Neutrophil (primary cell): ENCODE results near the gene C1QTNF5.

Experiments used
- H3K27ac ChIP-seq: fragments of 200-600 bp; sonication (generic); 2 replicates; pipeline ENCODE4 v1.5.1; 2016; ENCODE audit warnings: mild to moderate bottlenecking, moderate library complexity
- H3K27me3 ChIP-seq: fragments of 200-600 bp; sonication (generic); 2 replicates; pipeline ENCODE4 v1.6.0; 2016; ENCODE audit warnings: mild to moderate bottlenecking
- H3K36me3 ChIP-seq: fragments of 200-600 bp; sonication (generic); 2 replicates; pipeline ENCODE4 v1.5.1; 2017
- H3K4me1 ChIP-seq, 2 experiments: fragments of 200-600 bp in 1 of 2; sonication (generic) in 1 of 2; 1 replicate in 1 of 2; 2 replicates in 1 of 2; pipeline versions ENCODE4 v1.5.1 to v1.6.1; 2013 to 2016; ENCODE audit warnings: low read depth in 1 of 2, low read length in 1 of 2, mild to moderate bottlenecking in 1 of 2, moderate library complexity in 1 of 2; ENCODE audit not compliant: control insufficient read depth in 1 of 2, insufficient read depth in 1 of 2
- H3K4me3 ChIP-seq, 2 experiments: fragments of 200-600 bp in 1 of 2; sonication (generic) in 1 of 2; 1 replicate in 1 of 2; 2 replicates in 1 of 2; pipeline ENCODE4 v1.5.1; 2013 to 2016; ENCODE audit warnings: low read depth in 1 of 2, low read length in 1 of 2, mild to moderate bottlenecking in 1 of 2, moderate library complexity in 1 of 2
- H3K9me3 ChIP-seq: fragments of 200-600 bp; sonication (generic); 2 replicates; pipeline ENCODE4 v1.5.1; 2016
- TF ChIP-seq, protein P1 (sequence below): fragments of 200-600 bp; sonication (generic); IDR thresholded peaks from 2 replicates; pipeline ENCODE4 v1.5.1; 2016; ENCODE audit warnings: antibody characterized with exemption

Gene C1QTNF5

DNA sequence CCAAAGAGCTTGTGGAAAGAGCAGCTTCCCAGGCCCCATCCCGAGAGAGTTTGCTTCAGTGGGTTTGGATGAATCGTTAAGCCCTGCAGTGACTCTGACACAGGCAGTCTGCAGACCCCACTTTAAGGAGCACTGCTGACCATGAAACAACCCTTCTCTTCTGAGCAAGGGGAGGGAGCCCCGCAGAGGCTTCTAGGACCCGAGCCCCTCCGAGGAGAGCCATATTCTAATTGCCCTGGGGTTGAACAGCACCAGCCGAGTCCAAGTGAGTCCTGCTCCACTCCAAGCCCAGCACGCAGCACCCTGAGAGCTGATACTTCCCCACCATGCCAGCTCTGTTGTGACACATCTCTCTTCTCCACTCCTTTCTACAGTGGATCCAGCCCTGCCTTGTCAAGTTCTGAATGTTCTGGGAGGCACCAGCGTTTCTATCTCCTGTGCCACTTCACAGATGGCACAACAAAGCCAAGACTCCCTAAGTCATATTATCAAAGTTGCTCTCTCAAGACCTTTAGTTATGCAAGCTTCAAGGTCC lies 30.5 kb upstream of the C1QTNF5 start:
- no peaks in the 10 kb centered on the region for H3K36me3 ChIP-seq
- TF ChIP-seq, protein P1, sequence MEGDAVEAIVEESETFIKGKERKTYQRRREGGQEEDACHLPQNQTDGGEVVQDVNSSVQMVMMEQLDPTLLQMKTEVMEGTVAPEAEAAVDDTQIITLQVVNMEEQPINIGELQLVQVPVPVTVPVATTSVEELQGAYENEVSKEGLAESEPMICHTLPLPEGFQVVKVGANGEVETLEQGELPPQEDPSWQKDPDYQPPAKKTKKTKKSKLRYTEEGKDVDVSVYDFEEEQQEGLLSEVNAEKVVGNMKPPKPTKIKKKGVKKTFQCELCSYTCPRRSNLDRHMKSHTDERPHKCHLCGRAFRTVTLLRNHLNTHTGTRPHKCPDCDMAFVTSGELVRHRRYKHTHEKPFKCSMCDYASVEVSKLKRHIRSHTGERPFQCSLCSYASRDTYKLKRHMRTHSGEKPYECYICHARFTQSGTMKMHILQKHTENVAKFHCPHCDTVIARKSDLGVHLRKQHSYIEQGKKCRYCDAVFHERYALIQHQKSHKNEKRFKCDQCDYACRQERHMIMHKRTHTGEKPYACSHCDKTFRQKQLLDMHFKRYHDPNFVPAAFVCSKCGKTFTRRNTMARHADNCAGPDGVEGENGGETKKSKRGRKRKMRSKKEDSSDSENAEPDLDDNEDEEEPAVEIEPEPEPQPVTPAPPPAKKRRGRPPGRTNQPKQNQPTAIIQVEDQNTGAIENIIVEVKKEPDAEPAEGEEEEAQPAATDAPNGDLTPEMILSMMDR: no peak
- H3K27me3 ChIP-seq: peaks cover 31% of the 10 kb centered on the region
- H3K9me3 ChIP-seq: no peaks in the 10 kb centered on the region
- H3K27ac ChIP-seq: no peak overlapping the region
- no peaks in the 10 kb centered on the region for H3K4me1 ChIP-seq
- no peak overlapping the region for H3K4me3 ChIP-seq

DNA sequence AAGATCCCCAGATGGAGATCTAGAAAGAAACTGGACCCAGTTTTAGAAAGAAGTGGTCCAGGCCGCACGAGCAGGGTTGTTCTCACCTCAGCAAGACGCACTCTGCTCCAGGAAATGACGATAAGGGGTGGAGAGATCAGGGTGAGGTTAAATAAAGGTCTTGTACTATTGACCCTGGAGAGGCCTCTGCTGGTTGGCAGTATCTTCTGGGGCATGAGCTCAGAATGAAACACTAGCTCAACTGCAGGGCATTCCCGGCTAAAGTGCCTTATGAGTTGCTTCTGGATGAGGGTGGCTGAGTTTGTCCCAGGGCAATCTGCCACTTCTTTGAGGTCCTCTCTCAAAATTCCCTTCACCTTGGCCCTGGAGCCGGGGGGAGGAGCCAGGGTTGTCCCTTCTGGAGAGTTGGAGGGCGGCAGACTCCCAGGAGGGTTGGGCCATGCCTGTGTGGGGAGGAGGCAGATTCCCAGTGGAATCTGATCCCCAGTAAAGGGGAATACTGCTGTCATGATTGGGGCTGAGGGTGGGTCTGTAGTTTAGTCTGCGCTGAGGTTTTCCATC lies 29.9 kb upstream of the C1QTNF5 start:
- Histone ChIP-seq H3K27me3 (peaks cover 36% of the 10 kb centered on the region), H3K4me3 (no peak overlapping the region), H3K27ac (no peak overlapping the region), H3K36me3 (no peaks in the 10 kb centered on the region), H3K9me3 (no peaks in the 10 kb centered on the region), H3K4me1 (no peaks in the 10 kb centered on the region)
- TF ChIP-seq, protein P1: no peak

DNA sequence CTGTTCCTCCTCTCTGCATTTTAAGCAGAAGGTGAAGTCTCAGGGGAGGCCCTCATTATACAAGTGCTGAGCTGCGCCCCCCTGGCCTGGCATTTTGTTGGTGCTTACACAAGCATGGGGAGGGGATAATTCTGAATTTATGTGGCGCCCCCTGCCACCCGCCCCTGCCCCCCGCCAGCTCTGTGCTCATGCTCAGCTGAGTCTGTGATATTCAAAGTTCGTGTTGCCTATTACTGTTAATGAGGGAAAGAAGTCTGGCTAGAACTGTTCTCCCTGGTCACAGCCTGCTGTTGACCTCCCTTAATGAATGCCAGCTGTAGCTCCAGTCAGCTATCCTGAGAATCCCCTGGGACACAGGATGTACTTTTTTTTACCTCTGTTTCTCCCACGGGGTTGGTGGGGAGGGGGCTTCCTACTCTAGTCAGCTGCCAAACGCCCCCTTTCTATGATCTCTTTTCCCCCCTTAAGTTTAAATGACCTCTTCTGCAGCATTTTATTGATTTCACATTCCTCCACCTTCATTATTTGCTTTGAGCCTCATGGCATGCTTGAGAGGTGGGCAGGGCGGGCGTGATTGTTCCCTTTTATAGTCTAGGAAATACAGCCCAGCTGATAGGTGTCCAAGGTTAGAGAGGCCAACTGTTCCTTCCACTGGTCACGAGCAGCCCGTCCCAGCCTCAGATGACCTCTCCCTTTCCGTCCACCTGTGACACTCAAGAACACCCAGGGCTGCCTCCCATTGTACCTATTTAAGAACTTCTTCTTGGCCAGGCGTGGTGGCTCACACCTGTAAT lies 28.6 kb upstream of the C1QTNF5 start:
- Histone ChIP-seq H3K27ac (no peak overlapping the region), H3K27me3 (peaks cover 49% of the 10 kb centered on the region), H3K4me3 (no peak overlapping the region), H3K36me3 (no peaks in the 10 kb centered on the region), H3K9me3 (no peaks in the 10 kb centered on the region), H3K4me1 (peaks cover 0 to under 1% of the 10 kb centered on the region in 2 experiments)
- TF ChIP-seq, protein P1: no peak

DNA sequence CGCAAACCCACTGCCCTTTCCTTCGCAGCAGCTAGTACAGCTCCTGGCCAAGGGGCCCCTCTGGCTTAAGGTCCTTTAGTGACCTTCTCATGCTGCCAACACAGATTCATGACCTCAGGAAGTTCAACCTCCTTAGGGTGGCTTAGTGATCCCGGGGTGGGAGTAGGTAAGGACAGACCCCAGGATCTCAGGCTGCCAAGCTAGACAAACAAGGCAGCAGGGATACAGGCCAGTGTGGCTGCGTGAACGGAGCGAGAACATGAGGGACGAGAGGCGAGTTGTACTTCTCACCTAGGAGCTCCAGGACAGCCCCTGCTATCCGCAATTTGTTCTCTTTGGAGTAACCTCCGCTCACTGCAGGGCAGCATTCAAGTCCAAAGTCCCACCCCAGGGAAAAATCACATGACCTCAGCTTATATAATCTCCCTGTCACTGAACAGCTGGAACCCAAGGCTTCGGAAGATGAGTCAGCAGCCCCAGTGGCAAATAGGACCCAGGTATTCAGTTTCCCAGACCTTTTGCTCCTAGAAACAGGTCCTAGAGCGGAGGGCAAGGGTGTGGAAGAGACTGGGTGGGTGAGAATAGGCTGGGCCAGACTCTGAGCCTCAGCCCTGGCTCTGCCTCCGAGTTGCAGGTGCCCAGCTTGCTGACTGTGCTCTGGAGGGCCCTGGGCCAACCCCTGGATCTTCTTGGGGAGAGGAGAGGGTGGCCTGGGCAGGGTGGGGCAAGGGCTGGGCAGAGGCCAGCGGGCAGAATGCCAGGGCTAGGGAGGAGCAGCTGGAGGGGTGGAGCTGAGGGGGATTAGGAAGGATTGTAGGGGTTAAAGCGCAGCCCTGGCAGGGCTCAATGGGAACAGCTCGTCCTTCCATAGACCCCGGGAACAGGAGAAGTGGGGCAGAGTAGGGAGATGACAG lies 27.7 kb upstream of the C1QTNF5 start:
- Histone ChIP-seq H3K9me3 (no peaks in the 10 kb centered on the region), H3K4me1 (peaks cover 3 to 9% of the 10 kb centered on the region in 2 experiments), H3K27me3 (peaks cover 58% of the 10 kb centered on the region), H3K27ac (no peak overlapping the region), H3K36me3 (no peaks in the 10 kb centered on the region), H3K4me3 (no peak overlapping the region)
- TF ChIP-seq, protein P1: no peak

DNA sequence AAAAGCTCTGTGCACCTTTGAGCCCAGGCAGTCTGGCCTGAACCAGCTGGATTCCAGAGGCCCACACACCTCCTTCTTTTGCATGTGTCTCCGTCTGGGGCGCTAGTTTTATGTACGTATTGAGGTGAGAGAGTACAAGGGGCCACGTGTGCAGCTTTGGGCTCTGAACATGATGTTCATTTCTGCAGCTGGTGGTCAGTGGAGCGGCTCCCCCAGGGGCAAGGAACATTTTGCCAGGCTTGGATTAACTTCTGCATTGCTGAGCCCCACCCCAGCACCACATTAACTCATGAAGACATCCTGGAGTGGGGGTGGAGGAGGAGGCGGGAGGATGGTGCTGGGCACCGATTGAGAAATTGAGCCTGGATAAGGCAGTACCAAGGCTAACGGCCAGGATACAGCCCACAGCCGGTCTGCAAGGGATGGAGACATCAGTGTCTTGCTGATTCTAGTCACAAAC lies 27.0 kb upstream of the C1QTNF5 start:
- H3K4me3 ChIP-seq: no peak overlapping the region
- H3K27ac ChIP-seq: no peak overlapping the region
- H3K4me1 ChIP-seq: peaks cover 7 to 14% of the 10 kb centered on the region in 2 experiments
- no peaks in the 10 kb centered on the region for H3K36me3 ChIP-seq
- H3K9me3 ChIP-seq: no peaks in the 10 kb centered on the region
- peaks cover 65% of the 10 kb centered on the region for H3K27me3 ChIP-seq
- TF ChIP-seq, protein P1: no peak
